NCI-H345 treated with DMSO at 0.1 percent for 48 hours (cell line): ENCODE results near the gene SLC16A8.

Experiments
- DNase-seq: peaks from one replicate; lab custom pipeline; 2025; ENCODE audit not compliant: unreplicated experiment; lab: John Stamatoyannopoulos, UW

Gene SLC16A8

GRCh38 chr22:38031491-38031890, 52.5 kb downstream of the SLC16A8 start:
- DNase-seq = no peak

DNA sequence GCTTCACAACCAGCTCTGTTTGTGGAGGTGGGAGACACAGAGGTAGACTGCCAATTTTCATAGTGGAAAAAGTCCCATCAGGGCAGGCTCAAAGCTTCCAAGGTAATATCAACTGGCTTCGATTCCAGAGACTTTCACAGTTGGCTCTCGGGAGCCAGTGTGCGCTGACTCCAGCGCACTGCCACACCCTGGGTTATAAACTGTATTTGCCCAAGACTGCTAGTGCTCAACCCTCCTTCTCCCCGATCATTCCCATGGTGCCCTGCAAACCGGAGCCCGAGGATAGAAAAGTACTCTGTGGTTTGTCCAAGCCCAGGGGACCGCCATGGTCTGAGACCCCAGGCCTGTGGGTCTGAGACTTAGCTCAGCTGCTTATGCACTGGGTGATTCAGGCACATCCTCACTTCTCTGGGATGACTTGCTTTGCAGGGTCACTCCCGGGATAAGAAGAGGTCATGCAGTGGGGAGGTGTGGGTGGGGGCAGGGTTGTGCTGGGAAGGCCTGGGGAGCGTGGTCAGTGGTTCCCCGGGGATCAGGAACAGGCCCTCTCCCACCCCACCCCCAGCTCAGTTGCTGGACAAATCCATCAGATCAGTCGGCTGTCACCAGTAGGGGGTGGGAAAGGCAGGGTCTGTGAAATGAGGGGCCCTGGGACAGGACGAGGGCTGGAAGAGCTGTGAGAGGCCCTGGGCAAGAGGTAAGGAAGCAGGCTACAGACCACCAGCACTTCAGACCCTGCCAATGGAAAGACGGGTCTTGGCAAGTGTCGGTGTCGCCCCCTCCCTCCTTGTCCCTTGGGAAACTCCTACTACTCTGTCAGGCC, 53.5 kb downstream of the SLC16A8 start:
- no peak for DNase-seq

DNA sequence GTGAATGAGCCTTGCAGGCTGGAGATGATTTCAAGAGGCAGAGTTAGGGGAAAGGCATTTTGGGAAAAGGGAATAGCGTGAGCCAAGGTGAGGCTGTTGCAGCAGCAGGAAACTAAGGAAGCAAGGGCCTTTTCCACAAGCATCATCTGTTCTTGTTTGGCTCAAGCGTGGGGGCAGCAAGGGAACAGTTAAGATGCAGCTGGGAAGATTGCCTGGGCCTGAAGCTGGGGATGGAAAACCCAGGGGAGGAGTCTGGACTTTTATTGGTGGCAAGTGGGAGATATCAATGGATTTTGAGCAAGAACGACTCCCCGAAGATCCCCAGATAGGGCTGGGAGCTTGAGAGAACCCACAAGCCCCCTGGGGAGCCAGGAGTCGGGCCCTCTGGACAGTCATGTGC, 54.1 kb downstream of the SLC16A8 start:
- DNase-seq = no peak

DNA sequence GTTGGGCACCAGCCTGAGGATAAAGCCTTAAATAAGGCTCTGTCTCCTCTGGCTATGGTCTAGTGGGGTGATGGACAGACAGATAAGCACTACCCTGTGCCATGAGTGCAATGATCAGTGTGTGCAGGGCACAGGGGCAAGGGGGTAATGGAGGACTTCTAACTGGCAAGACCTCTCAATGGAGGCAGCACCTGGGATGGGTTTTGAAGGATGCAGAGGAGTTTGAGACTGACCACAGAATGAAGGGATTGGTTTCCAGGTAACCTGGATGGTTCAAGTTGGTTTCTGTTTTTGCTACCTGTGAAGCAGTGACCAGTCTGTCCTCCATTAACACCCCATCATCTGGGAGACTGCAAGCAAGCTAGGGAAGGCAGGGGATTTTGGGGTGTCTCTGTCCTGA, 54.6 kb downstream of the SLC16A8 start:
- DNase-seq = no peak

- no peak for DNase-seq
Observed at GRCh38 chr22:38028344-38029130, 55.4 kb downstream of the SLC16A8 start.
